ENCODE data around the gene C19orf67.

The C19orf67 gene

DNA sequence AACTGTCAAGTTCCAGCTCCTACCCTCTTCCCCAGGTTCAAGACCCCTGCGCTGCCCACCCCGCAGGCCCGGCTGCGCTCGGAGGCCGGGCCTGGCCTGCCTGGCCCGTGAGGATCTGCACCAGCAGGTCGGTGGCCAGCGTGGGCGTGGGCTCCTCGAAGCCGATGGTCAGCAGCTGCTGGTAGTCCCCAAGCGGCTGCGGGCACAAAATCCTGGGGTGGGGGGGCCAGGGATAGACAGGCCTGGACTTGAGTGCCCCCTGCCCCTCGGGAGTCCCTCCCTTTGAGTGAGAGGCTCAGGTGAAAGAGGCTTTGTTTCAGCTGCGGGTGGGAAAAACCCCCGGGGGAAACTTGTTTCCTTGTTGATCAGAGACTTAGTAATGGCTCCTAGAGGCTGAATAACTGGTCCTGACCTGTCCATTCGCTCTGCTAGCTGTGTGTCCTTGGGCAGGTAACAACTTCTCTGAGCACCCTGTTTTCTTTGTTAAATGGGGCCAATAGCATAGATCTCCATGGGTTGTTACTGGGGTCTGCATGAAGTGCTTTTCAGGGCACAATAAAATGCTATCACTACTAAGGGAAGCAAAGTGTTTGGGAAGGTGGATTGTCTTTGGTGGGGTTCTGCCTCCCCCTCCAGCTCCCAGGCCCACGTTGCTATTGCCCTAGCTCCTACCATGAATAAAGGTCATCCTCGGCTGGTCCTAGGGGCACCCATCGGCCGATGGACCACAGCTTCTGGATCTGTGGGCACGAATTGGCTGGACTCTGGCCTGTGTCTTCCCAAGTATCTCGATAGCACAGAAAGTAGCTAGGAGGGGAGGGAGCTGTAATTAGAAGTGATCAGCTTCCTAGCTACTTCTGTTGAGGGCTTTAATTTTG, 3.5 kb downstream of the C19orf67 start:
- peak; percentile 16 for DNase-seq

DNA sequence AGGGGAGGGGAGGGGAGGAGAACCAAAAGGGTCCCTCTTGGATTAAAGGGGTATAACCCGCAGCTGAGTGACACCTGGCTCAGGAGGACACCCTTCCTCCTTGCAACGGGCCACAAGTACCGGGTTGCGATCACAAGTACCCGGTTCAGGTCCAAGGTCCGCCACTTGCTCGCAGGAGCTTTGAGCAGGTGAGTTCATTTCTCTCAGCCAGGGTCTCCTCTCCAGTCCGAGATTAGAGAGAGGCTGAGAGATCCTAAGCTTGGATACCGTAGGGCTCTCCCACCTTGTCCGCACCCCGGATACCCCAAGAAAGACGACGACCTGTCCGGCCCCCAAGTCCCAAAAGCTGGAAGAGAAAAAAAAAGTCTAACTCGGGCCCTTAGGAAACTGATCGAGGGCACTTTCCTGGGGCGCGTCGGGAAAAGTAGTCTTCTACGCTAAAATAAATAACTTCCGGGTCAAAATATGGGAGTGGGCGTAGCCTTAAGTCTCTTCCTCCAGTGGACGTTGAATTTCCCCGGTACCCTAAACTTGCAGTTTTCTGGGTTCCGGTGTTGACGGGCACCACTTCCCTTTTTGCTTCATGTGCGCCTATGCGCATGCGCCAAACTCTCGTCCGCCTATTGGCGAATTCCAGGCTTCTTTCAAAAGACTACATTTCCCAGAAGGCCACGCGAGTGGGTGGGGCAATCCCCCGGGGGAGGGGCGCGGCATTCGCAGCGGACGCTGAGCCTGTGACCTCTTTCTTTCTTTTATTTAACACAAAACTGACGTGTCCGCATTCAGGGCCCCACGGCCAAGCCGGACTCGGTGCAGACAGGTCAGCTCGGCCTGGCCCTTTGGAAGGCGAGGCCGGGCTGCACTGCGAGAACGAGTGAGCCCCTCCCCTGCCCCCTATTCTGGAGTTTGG, 4.4 kb downstream of the C19orf67 start:
- peak; percentile 100 for DNase-seq

DNA sequence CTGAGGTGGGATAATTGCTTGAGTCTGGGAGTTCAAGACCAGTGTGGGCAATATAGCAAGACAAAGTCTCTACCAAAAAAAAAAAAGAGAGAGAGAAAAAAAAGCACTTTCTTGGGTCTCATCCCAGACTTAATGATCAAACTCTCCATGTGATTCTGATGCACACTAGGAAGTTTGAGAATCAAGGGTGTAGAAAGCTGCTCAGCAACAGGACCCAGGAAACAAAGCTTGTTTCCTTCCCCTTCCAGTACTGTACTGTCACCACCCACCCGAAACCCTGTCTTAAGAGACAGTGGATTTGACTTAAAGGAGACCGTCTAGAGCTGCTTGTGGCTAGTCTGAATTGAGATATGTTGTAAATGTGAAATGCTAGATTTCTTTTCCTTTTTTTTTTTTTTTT, 7.2 kb downstream of the C19orf67 start:
- DNase-seq, result no peak

DNA sequence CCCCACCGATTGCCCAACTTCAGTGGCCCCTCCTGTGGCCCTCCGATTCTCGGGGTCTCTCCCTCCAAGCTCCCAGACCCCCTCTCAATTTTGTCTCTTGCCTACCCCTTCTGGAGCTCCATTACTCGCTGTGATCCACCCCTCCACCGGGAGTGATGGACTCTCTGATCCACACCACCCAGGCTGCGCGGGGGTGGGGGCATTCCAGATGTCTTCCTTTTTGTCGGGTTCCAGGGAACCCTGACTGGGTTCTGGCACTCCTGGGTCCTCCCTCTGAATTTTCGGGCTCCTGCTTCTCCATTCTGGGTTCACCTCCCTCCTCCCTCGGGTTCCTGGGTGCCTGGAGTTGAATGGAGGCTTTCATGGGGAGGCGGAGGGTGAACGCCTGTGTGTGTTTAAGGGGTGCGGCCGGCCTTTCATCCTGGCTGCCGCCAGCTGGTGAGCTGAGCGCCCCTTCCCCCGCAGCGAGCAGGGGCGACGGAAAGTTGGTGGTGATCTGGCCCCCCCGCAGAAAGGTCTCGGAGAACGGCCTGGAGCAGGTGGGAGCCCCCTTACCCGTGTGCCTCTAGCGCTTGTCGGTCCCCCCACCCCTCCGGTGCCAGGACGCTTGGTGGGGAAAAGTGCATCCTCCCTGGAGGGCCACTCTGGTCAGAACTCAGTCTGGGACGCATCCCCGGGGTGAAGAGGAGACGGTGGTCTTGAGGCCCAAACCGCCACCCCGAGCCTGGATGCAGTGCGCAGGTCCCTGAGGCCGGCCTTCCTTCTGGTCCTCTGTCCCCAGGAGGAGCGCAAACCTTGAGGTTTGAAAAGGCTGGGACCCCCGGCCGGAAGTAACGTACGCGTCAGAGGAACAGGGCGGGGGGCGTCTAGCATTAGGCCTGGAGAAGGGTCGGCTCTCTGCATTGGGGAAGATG, 11.4 kb downstream of the C19orf67 start:
- DNase-seq, result no peak

DNA sequence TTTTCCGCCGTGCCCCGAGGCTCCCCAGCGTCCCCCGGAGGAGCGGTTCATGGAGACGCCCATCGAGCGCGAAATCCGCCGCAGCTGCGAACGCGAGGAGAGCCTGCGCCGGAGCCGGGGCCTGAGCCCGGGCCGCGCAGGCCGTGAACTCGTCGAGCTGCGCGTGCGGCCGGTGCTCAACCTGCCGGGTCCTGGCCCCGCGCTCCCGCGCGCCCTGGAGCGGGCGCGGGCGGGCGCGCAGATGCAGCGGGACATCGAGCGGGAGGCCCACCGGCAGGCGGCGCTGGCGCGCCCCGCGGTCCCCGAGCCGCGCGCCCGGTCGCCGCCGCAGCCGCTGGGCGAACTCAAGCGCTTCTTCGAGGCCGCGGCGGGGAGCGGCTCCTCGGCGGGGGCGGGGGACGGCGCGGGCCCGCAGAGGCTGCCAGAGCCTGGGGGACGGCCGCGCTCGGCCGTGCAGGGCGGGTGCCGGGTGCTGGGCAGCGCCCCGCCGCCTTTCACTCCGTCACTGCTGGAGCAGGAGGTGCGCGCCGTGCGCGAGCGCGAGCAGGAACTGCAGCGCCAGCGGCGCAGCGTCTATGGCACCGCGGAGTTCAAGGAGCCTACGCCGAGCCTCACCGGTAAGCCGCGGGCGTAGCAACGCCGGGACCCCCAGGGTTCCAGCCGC, 12.2 kb downstream of the C19orf67 start:
- DNase-seq, result peak; percentile 83

DNA sequence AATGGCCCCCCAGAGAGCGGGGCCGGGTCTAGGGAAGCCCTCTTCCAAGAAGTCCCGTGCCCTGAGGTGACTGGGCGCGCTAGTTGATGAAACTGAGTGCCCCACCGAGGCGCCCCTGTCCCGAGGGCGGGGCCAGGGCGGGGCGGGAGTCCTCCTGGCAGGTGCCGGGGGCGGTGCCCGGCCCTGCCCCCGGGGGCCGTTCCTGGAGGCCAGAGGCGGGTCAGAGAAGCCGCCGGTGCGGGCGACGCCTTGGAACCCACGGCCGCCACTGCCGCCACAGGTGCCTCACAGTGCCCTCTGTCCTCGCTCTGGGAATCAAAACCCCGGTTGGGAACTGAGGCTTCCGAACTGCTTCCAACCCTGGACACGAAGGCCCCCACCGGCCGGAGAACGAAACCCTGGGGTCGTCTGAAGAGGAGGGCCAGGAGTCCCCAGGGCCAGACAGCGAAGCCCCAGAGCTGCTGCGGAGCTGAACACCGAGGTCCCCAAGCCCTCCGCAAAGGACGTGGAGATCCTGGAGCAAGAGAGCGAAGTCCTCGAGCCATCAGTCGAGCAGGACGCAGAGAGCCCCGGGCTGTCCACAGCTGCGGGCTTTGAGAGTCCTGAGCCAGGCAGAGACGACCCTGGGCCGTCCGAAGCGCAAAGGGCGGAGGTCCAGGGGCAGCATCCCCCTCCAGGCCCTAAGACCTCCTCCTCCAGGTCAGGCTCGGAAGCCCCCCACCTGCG, 12.9 kb downstream of the C19orf67 start, which contains the start of gene MISP3:
Gene MISP3, plus strand, starts transcription at position 252 of the 726 bp plus-strand sequence. CDS start 524 bp downstream, outside the sequence.
- peak; percentile 42 for DNase-seq

DNA sequence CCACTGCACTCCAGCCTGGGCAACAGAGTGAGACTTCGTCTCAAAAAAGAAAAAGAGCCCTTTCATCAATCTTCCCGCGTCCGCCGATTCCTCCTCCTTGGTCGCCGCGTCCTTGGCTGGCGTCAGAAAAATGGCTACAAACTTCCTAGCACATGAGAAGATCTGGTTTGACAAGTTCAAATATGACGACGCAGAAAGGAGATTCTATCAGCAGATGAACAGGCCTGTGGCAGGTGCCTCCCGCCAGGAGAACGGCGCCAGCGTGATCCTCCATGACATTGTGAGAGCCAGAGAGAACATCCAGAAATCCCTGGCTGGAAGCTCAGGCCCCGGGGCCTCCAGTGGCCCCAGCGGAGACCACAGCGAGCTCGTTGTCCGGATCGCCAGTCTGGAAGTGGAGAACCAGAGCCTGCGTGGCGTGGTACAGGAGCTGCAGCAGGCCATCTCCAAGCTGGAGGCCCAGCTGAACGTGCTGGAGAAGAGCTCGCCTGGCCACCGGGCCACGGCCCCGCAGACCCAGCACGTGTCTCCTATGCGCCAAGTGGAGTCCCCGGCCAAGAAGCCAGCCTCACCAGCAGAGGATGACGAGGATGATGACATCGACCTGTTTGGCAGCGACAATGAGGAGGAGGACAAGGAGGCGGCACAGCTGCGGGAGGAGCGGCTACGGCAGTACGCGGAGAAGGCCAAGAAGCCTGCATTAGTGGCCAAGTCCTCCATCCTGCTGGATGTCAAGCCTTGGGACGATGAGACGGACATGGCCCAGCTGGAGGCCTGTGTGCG, 15.1 kb downstream of the C19orf67 start:
- no peak for DNase-seq

DNA sequence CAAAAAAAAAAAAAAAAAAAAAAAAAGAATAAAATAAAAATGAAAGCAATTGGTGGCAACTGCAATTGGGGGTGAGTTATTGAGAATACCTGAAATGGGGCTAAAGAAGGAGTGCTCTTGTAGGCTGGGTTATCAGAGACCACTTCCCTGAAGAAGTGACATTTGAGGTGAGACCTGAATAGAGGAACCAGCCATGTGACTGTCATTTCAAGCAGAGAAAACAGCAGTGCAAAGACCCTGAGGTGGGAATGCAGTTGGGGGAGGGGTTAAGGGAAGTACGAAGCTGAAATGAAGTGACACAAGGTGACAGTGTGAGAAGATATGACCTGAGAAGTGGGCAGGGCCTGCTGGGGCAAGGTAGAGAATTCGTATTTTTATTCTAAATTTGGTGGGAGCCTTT, 19.4 kb downstream of the C19orf67 start:
- DNase-seq, result no peak

DNA sequence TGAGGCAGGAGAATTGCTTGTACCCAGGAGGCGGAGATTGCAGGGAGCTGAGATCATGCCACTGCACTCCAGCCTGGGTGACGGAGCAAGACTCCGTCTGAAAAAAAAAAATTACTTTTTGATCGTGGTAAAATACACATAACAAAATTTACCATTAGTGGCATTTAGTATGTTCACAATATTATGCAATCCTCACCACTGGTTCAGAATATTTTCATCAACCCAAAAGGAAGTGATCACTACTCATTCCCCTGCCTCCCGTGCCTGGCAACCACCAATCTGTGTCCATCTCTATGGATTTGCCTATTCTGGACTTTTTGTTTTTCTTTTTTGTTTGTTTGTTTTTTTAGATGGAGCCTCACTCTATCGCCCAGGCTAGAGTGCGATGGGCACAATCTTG, 22.5 kb downstream of the C19orf67 start:
- DNase-seq, result no peak

DNA sequence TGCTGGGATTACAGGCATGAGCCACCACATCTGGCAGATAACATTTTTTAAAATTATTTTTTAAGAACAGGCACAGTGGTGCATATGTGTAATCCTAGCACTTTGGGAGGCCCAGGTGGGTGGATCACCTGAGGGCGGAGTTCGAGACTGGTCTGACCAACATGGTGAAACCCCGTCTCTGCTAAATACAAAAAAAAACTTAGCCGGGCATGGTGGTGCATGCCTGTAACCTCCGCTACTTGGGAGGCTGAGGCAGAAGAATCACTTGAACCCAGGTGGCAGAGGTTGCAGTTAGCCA, 23.1 kb downstream of the C19orf67 start:
- DNase-seq, result no peak

DNA sequence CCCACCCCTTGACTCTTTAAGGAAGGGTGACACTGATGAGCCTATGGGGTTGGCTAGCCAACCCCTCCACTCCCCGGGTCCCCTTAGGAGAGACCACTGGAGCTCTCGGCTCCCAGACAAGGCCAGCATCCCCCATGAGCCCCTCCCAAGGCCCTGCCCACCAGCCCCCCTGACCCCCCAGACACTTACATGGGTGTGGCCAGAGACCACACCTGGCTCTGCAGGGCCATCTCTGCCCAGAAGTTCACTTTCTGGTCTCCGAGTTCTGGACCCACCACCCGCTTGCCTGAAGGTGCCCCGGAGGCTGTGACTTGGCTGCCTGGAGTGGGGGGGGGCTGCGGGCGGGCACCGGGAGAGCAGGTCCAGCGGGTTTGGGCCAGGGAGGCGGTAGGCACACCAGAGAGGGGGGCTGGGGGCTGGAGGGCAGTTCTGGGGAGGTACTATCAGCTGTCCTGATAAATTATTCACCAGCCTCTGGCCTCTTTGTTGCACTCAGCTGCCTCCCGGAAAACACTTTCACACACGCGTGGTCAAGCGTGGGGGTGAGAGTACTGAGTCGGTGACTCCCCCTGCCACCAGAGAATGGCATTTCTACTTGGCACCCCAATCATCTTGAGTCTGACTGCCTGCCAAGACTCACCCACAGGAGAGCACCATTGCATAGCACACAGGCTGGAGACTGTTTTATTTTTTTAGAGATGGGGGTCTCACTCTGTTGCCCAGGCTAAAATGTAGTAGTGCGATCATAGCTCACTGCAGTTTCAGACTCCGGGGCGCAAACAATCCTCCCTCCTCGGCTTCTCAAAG, 23.6 kb downstream of the C19orf67 start, which contains the start of gene PALM3:
Gene PALM3, minus strand, starts transcription at position 326 of the 807 bp plus-strand sequence. Its CDS starts 96 bp downstream, at position 230.
- no peak for DNase-seq

DNA sequence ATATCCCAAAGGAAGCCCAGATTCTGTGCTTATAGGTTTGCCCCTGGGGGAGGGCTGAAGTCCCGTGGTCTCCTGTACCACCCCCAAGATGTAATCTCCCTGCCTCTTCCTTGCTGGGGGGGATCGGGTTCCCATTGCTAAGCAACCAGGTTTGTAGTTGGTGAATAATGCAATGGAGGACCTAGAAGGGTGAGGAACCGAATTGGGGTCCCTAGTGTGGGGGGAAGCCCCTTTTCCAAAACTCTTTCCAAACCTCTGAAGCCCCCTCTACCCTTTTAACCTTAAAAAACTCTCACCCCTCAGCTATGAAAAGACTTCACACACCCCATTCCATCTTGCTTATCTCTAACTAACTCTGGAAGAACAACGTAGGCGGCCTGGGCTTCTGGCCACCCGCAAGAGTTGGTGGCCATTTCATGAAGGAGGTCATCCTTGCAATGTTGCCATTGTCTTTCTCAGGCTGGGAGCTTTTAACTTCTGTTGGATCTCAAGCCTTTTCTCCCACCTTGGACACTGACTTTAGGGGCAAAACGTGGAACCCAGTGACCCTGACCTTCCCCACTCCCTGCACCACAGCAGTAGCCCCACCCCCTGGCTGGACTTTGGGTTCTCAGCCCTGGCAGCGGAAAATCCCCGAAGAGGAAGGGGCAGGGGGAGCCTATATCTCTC, 24.4 kb downstream of the C19orf67 start:
- no peak for DNase-seq

DNA sequence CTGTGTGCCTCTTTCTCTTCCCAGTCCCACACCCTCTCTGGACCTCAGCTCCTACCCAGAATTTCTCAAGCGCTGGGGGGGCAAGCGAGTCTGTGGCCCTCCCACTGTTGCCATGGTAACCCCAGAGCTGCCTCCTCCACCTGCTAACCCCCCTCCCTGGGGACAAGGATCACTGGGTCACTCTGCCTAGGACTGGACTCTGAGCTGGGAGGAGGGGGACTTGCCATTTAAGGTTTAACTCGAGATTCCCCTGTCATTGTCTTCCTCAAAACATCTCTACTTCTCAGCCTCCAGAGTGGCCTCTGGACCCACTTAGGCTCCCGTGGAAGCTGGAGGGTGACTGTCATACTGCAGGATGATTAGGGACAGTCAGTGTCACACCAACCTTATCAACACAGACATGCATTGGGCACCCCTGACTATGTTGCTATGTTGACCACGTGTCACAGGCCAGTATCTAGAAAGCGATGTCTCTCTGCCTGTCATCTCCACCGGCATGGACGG, 25.9 kb downstream of the C19orf67 start:
- no peak for DNase-seq

DNA sequence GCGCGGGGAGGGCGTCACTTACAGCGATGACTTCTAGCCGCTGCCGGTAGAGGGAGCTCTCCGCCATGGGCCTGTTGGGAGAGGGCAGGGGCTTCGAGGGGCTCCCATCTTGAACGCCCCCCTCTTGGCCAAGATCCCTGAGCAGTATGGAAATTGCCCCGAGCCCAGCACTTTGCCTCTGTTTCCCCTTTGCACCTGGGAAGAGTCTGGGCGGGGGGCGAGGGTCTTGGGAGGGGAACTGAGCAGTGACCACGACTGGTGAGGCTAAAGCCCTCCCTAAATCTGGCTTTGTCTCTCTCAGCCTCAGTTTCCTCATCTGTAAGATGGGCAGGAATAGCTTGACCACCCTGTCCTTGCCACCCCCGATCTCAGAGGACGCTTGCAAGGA, 26.5 kb downstream of the C19orf67 start:
- peak; percentile 46 for DNase-seq

DNA sequence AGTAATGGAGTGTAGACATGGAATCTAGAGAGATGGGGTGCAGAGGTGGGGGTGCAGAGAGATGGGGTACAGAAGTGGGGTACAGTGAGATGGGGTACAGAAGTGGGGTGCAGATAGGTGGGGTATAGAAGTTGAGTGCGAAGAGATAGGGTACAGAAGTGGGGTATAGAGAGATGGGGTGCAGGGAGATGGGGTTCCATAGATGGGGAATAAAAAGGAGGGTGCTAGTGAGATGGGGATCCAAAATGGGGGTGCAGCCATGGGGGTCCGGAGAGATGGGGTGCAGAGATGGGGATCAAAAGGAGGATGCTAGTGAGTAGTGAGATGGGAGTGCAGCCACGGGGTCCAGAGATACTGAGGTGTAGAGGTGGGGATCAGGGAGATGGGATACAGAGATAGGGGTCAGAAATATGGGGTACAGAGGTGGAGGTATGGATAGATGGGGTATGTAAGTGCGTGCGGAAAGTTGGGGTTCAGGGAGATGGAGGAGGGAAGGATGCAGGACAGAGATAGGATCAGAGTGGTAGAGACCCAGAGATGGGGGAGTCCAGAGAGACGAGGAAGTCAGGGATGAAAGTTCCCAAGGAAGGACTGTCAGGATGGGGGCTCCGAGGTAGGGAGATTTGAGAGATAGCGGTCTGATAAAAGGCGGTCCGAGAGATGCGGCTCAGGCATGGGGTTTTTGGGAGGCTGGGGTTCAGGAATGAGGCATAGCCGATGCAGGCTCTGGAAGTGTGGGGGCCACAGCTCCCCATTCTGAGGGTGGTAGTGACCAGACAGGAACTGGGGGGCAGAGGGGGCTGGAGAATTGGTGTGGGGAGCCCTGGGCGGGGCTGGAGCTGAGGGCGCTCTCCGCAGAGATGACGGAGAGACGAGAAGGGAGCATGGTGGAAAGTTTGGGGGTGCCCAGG, 27.1 kb downstream of the C19orf67 start:
- DNase-seq, result no peak

DNA sequence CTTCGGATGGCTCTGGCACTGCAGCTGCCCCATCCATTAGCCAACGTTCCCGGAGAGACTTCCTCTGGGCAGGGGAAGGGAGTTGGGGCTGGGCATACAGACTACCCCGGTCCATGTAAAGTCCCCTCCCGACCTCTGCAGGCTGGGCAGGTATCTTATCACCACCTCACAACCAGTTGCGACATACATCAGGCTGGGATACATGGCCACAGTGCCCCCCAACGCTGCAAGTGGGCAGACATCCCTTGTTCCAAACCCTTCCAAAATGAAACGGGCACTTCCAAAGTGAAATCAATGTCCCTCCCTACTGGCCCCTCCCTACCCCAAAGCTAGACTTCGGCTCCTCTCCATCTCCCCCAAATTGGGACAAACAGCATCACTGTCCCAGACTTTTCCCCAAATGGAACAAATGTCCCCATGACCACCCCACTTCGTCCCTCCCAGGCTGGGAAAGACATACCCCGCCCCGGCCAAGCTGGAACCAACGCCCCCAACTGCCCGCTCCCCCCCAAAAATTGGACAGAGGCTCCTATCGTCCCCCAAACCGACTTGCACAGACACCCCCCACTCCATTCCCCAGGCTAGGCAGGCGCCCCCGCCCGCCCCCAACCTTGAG, 28.7 kb downstream of the C19orf67 start:
- DNase-seq, result no peak

DNA sequence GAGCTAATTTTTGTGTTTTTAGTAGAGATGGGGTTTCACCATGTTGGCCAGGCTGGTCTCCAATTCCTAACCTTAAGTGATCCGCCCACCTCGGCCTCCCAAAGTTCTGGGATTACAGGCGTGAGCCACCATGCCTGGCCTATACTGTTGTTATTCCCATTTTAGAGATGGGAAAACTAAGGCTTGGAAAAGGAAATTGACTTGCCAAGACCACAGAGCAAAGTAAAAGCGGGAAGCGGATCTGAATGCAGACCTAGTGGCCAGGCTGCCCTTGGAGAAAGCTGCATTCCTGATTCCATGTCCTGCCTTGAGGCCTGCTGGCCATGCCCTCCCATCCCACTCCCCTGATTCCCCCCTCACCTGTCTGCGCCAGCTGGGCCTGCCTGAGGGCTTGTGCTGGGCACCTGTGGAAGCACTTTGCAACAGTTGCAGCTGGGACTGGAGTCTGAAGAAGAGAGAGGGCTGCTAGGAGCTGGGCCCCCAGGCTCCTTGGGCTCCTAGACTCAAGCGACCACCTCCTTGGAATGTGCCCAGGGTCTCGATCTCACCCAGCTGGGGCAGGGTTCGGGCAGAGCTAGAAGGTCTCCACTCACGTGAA, 29.4 kb downstream of the C19orf67 start:
- no peak for DNase-seq
